Globus pallidus (tissue), 1 donor: ENCODE results near the gene CWC27.

ENCODE experiments used
- DNase-seq: peaks from one replicate; pipeline ENCODE4 v3.0.0-alpha.2; 2015; ENCODE audit warnings: low spot score

Gene CWC27

GRCh38 chr5:64978546-64978945, 209.8 kb downstream of the CWC27 start:
- no peak for DNase-seq

- no peak for DNase-seq
Measured at GRCh38 chr5:64979531-64979930, 210.8 kb downstream of the CWC27 start.

GRCh38 chr5:64980176-64980575, 211.4 kb downstream of the CWC27 start:
- DNase-seq, result no peak

DNA sequence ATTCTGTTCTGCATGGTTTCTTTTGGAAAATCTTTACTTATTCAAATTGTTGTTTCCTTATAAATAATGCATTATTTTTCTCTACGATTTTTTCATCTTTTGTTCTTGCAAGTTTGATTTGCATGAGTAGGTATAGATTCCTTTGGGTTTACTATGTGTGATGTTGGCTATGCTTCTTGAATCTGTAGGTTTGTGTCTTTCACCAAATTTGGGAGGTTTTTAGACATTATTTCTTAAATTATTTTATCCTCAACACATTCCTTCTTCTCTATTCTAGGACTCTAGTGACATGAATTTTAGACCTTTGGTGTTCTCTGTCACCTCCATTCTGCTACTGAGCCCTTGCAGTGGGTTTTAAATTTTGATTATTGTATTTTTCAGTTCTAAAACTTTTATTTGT, 219.0 kb downstream of the CWC27 start:
- DNase-seq, result no peak

DNA sequence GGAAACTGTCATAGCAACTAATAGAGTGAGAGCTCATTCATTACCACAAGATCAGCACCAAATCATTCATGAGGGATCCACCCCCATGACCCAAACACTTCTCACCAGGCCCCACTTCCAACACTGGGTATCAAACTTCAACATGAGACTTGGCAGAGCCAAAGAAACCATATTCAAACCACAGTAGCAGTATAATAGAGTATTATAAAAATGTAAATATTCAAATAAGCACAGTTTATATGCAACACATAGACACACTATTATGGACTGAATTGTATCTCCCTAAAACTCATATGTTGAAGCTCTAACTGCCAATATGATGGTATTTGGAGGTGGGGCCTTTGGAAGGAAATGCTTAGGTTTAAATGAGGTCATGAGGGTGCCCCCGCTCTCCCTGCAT, 240.5 kb downstream of the CWC27 start:
- no peak for DNase-seq

- DNase-seq, result no peak
Measured at GRCh38 chr5:65010841-65011240, 242.1 kb downstream of the CWC27 start.

DNA sequence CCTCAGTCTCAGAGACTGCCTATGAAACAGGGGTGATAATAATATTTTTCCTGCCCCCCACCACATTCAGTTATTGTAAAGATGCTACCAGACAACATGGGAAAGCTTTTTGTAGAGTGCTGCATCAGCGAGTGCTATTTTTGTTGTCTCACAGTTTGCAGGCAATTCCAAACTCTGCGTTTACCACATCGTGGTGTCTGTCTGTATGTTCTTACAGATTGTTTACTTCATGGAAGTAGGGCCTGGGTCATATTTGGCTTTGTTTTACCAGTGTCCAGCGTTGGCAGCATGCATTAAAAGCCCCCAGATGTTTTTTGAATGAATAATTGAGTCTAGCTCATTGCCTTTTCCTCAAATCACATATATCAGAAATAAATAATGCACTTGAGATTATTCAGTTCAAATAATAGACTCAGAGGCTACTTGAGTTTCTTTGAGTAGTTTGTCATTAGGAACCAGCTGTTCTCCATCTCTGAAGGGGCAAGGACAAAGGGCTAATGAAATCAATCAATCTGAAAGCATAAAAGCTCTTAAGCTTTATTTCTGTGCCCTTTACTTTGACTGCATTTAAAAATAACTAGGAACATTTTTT, 243.7 kb downstream of the CWC27 start:
- no peak for DNase-seq

DNA sequence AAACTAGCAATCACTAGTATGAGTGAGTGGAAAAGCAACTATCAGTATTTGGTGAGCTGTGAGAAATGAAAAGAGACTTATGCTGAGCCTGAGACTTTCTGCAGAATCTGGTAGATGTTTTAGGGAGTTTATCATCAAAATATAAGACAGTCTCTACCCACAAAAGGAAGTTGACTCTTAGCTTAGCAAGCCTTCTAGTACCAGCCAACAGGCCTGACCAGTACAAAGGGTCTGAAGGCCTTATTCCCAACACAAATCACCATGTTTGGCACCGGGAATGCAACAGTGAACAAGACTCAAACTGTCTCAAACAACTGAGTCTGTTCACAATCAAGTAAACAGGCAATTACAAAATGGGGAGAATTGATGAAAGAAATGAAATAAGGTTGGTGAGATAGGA, 244.4 kb downstream of the CWC27 start:
- no peak for DNase-seq

DNA sequence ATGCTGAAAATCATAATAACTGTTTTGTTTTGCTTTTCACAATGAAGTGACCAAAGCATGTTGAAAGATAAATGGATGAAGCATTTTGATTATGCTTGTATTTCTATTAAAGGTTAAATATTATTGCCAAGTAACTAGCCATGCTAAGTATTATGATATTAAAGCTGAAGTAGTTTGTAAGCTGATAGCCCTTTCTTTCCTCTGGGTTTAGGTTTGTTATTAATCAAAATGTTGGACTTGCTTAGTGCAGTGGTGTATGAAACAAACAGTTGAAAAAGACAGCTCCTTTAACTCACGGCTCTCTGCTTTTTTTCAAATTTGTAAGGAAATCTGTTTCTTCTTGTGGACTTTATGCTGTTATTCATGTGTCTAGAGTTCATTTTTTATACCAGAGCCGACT, 246.0 kb downstream of the CWC27 start:
- DNase-seq, result no peak

GRCh38 chr5:65015767-65016166, 247.0 kb downstream of the CWC27 start:
- no peak for DNase-seq

DNA sequence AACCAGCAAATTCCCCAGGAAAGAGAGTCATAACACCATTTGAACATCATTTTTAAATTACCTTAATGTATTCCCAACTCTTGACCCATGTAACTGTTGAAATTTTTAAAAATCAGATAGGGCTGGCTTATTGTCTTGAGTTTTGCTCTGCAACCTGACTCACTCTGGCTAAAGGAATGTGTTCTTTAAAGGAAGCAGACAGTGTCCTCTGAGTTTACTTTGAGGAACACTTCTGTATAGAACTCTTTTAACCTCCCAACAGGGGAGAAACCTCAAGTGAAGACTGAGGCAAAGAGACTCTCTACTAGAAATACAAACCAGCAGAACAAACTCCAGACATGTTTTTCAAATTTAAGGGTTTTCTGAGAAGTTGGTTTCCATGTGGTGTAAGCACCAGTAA, 248.9 kb downstream of the CWC27 start:
- no peak for DNase-seq

- DNase-seq, result no peak
Measured at GRCh38 chr5:65018763-65019162, 250.0 kb downstream of the CWC27 start.

- DNase-seq, result no peak
Measured at GRCh38 chr5:65020492-65020891, 251.8 kb downstream of the CWC27 start.

- DNase-seq, result no peak
Measured at GRCh38 chr5:65021527-65022226, 252.9 kb downstream of the CWC27 start.

- no peak for DNase-seq
Measured at GRCh38 chr5:65022932-65023331, 254.2 kb downstream of the CWC27 start.

GRCh38 chr5:65024681-65025080, 256.0 kb downstream of the CWC27 start:
- DNase-seq, result no peak

GRCh38 chr5:65026816-65027548, 258.3 kb downstream of the CWC27 start:
- DNase-seq, result no peak

- no peak for DNase-seq
Measured at GRCh38 chr5:65029178-65029577, 260.4 kb downstream of the CWC27 start.

- DNase-seq, result no peak
Measured at GRCh38 chr5:65030056-65030455, 261.3 kb downstream of the CWC27 start.

DNA sequence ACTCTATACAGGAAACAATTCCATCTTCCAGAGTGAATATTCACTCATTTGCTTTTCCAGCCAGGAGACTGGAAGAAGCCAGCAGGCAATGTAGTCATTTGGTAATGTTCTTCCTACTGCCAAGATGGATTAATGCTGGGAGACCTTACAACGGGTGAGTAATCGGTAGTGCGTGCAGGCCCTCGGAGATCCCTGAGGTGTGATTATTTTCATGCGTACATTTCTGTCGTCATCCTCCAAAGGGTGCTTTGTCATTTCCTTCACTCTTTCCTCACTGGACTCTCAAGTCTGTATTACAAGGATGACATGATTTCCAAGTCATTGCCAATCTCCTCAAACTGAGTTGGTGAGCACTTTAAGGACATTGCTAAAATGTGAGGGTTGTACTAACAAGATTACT, 263.5 kb downstream of the CWC27 start:
- no peak for DNase-seq

DNA sequence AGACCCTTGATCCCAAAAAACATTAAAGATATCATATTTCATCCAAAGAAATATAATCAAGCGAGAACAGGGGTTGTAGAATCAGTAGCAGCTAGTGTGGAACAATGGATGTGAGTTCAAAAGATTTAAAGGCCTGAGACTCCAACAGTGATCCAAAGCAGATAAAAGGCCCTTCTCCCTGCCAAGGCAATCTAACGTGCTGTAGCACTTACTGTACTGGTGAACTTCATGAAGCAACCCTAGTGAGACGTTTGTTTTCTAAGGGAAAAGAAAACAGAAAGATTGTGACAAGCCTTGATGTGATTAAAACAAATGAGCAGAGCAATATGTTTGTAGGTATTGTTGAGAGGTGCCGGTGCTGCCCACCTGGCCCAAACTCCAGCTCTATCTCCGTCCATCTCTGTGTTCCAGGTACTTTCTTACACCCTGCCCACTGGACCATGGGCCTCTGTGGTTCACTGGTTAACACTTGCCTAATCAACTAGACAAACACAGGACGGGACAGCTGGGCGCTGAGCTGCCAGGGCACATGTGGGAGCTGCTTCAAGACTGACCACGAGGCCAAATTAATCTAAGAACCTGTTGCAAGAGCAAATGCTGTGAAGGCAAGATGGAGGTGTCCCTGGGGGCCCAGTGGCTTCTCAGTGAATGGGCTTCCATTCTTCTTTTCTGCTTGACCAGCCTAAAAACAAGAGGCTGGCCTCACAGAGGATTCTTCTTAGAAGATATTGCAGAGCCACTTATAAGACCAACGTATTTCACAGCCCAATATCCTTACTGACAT, 265.5 kb downstream of the CWC27 start:
- DNase-seq, result no peak

GRCh38 chr5:65034813-65035209, 266.1 kb downstream of the CWC27 start:
- DNase-seq, result no peak
